GM19328 (cell line): ENCODE data around the gene NUP160.

Source experiments
- ATAC-seq: cut with Tn5 transposase; IDR thresholded peaks from one replicate; pipeline ENCODE4 v1.9.1; 2021; ENCODE audit warnings: mild to moderate bottlenecking, moderate library complexity; ENCODE audit not compliant: unreplicated experiment

The NUP160 gene

DNA sequence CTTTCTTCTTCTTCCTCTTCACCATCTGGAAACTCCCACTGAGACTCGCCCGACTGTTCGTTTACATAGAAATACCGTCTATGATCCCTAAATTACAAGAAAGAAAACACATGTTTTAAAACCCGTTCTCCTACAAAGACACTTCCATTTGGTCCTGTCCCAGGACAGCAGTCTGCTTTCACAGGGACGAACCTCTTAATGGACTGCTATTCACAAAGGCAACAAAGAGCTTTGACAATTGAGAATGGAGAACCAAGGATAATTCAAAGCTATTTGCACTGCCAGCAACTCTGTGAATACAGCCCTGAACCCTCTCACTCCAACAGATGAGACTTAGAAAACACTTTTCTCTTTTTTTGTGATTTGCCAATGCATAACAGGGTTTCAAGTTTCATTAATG lies 116.7 kb downstream of the NUP160 start:
- ATAC-seq, result no peak
